ENCODE measurements around the gene CDHR2.
A peak's percentile ranks its signal among the peaks of the same experiment; 100 is the strongest.

Gene CDHR2

DNA sequence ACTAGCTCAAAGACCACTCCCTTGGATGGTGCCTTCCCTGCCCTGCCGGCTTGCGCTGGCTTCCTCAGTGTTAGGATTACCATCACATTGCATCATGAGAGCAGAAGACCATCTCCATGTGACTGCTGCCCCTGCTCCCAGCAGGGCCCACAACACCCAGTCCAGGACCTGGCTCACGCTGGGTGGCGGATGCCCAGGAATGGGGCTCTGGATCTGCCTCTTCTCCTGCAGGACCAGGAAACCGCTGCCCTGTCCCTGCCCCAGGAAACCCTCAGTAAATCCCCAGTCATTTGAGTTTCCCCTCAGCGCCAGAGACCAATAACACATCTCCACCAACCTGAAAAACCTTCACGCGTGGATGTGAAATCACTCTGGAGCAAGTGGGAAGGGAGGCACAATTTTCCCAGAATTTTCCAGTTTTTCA is 8.7 kb upstream of the CDHR2 start:
- H3K9me3 ChIP-seq, result no peaks in the 10 kb centered on the region
- TF ChIP-seq, protein P1, sequence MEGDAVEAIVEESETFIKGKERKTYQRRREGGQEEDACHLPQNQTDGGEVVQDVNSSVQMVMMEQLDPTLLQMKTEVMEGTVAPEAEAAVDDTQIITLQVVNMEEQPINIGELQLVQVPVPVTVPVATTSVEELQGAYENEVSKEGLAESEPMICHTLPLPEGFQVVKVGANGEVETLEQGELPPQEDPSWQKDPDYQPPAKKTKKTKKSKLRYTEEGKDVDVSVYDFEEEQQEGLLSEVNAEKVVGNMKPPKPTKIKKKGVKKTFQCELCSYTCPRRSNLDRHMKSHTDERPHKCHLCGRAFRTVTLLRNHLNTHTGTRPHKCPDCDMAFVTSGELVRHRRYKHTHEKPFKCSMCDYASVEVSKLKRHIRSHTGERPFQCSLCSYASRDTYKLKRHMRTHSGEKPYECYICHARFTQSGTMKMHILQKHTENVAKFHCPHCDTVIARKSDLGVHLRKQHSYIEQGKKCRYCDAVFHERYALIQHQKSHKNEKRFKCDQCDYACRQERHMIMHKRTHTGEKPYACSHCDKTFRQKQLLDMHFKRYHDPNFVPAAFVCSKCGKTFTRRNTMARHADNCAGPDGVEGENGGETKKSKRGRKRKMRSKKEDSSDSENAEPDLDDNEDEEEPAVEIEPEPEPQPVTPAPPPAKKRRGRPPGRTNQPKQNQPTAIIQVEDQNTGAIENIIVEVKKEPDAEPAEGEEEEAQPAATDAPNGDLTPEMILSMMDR (IDR thresholded peaks at IDR 0.05), result no peak
- peak overlapping the region; percentile 100 for H3K27ac ChIP-seq
- peaks cover 76 to 78% of the 10 kb centered on the region in 2 experiments for H3K4me1 ChIP-seq (ENCODE audit: control insufficient read depth in 1 of 2, insufficient read depth in 1 of 2, low read depth in 1 of 2, low read length in 1 of 2)
- no peaks in the 10 kb centered on the region for H3K27me3 ChIP-seq
- H3K36me3 ChIP-seq, result no peaks in the 10 kb centered on the region
- peak overlapping the region; percentile 77 to 92 for H3K4me3 ChIP-seq (ENCODE audit: low read depth in 1 of 2, low read length in 1 of 2)

DNA sequence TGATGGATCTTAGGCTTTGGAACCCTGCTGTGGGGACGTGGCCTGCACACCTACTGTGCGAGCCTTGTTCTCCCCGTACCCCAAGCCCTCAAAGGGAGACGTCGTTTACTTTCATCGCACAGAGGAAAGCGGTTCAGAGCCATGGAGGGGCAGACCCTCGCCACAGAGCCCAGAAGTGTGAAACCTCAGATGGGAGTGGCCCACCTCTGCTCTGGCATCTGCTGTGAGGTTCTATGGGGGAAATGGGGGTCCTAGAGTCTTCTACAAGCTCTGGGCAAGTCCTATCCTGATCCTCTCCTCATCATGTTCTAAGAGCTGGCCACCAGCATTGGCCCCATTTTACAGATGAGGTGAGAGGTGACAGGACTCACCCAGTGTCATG is 8.2 kb upstream of the CDHR2 start:
- no peaks in the 10 kb centered on the region for H3K27me3 ChIP-seq
- TF ChIP-seq, protein P1 (IDR thresholded peaks at IDR 0.05), result no peak
- H3K9me3 ChIP-seq, result no peaks in the 10 kb centered on the region
- H3K36me3 ChIP-seq, result no peaks in the 10 kb centered on the region
- H3K4me1 ChIP-seq (ENCODE audit: control insufficient read depth in 1 of 2, insufficient read depth in 1 of 2, low read depth in 1 of 2, low read length in 1 of 2), result peaks cover 76% of the 10 kb centered on the region in 2 experiments
- peak overlapping the region; percentile 100 for H3K27ac ChIP-seq
- peak overlapping the region; percentile 77 to 92 for H3K4me3 ChIP-seq (ENCODE audit: low read depth in 1 of 2, low read length in 1 of 2)

DNA sequence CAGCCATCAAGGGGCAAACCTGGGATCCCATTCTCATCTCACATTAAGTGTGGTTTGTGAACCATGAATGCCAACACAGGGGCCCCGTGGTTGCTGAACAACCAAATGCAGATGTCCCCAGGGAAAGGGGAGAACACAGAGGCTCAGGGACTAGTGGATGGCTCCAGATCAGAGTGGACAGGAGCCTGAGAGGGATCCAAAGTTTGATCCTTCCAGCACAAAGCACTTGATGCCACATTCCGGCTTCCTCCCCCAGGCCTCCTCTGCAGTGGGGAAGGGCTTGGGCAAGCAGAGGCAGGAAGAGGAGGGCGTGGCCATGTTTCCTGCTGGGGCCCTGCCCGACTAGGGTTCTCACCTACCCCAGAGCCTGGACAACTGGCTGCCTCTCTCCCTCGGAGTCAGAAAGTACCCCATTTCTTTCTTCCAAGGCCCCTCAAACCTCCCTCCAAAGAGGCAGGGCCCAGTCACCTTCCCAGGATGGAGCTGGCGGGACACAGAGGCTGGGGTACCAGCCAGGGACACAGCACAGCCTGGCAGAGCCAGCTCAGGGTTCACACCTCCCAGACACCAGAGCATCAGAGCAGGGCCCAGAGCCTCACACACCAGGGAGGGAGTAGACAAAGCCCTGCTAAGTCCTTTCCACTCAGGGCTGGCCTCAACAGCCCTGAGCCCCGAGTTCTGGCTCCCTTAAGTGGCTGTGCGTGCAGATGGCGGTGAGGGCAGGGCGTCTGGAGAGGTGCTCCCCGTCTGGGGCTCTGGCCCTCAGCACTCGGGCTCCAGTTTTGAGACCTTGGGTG is 7.6 kb upstream of the CDHR2 start:
- H3K4me1 ChIP-seq (ENCODE audit: control insufficient read depth in 1 of 2, insufficient read depth in 1 of 2, low read depth in 1 of 2, low read length in 1 of 2), result peaks cover 71 to 78% of the 10 kb centered on the region in 2 experiments
- TF ChIP-seq, protein P1 (IDR thresholded peaks at IDR 0.05), result no peak
- H3K36me3 ChIP-seq, result no peaks in the 10 kb centered on the region
- H3K27me3 ChIP-seq, result no peaks in the 10 kb centered on the region
- peak overlapping the region; percentile 77 to 92 for H3K4me3 ChIP-seq (ENCODE audit: low read depth in 1 of 2, low read length in 1 of 2)
- peak overlapping the region; percentile 100 for H3K27ac ChIP-seq
- H3K9me3 ChIP-seq, result no peaks in the 10 kb centered on the region

- Histone ChIP-seq H3K4me1 (ENCODE audit: control insufficient read depth in 1 of 2, insufficient read depth in 1 of 2, low read depth in 1 of 2, low read length in 1 of 2) (peaks cover 71 to 84% of the 10 kb centered on the region in 2 experiments), H3K9me3 (no peaks in the 10 kb centered on the region)
These were observed 7.0 kb upstream of the CDHR2 start for GRCh38 chr5:176542135-176542595.

DNA sequence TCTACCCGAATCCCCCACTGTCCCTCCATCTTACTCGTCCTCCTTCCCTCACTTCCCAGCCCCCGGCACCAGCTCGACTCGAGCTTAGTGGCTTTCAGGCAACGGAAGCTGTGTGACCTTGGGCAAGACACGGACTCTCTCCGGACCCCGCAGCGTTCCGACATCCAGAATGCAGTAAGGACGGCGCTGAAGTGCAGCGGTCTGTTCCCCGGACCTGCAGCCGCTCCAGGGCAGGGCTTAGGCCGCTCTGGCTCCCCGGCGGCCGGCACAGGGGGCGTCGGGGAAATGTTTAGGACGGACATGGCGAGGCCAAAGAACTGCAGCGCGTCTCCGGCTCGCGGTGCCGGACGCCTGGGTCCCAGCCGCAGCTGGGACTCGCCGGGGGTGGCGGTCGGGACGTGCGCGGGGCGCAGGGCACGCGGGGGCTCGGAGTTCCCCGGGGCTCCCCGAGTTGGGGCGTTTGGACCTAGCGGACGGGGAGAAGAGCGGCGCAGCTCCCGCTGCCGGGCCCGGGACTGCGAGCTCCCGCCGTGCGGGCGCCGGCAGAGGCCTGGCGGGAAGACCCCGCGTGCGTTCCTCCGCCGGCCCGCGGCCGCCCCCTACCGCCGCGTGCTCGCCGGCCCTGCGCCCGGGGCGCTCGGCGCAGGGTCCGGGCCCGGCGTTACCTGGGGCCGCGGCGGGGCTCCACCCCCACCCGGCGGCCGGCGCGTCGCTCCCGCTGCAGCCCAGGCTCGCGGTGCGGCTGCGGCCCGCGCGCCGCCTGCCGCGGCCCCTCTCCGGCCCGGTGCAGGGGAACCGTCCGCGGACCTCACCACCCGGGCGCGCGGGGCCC is 6.3 kb upstream of the CDHR2 start:
- Histone ChIP-seq H3K27ac (peak overlapping the region; percentile 100), H3K4me3 (ENCODE audit: low read depth in 1 of 2, low read length in 1 of 2) (peak overlapping the region; percentile 77 to 92), H3K27me3 (no peaks in the 10 kb centered on the region), H3K36me3 (no peaks in the 10 kb centered on the region), H3K9me3 (no peaks in the 10 kb centered on the region), H3K4me1 (ENCODE audit: control insufficient read depth in 1 of 2, insufficient read depth in 1 of 2, low read depth in 1 of 2, low read length in 1 of 2) (peaks cover 78 to 91% of the 10 kb centered on the region in 2 experiments)
- TF ChIP-seq, protein P1 (IDR thresholded peaks at IDR 0.05), result no peak

More at GRCh38 chr5:176542135-176542595, 7.0 kb upstream of the CDHR2 start:
- peak overlapping the region; percentile 77 to 92 for H3K4me3 ChIP-seq (ENCODE audit: low read depth in 1 of 2, low read length in 1 of 2)
- H3K27ac ChIP-seq, result peak overlapping the region; percentile 100
- H3K36me3 ChIP-seq, result no peaks in the 10 kb centered on the region
- TF ChIP-seq, protein P1 (IDR thresholded peaks at IDR 0.05), result no peak
- no peaks in the 10 kb centered on the region for H3K27me3 ChIP-seq
